Testis (tissue), 2 donors: ENCODE results near the gene CEMP1.

Experiments
- CTCF ChIP-seq, 3 experiments: fragments of 450-650 bp in 2 of 3; fragments of 200-600 bp in 1 of 3; sonication (generic) in 1 of 3; IDR thresholded peaks; one replicate each; pipeline ENCODE4 v1.5.1; 2016 to 2019; ENCODE audit warnings: antibody characterized with exemption in 3 of 3, mild to moderate bottlenecking in 2 of 3, moderate library complexity in 1 of 3
- POLR2A ChIP-seq: fragments of 450-650 bp; IDR thresholded peaks from one replicate; pipeline ENCODE4 v1.6.1; 2017; ENCODE audit warnings: antibody characterized with exemption, mild to moderate bottlenecking, moderate library complexity

- TF ChIP-seq CTCF (IDR thresholded peaks at IDR 0.05) (no peak), POLR2A (no peak)
These were observed 4.0 kb downstream of the CEMP1 start for GRCh38 chr16:2527071-2527783.
